ENCODE data around the gene POLR3E.

POLR3E gene

DNA sequence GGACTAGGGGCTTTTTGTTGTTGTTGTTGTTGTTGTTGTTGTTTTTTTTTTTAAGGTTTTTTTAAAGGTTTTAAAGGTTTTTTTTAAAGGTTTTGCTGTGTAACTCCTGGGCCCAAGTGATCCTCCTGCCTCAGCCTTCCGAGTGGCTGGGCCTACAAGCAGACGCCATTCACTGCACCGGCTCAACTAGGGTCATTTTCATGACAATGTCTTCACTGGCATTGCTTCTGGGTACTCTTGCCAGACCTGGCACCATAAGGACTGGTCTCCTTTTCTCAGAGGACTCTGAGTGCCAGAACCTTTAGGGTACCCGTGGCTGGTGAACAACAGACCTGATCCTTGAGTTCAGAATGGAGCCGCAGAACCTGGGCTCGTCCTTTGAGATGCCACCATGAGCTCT is 20.4 kb downstream of the POLR3E start:
- no peak for DNase-seq

DNA sequence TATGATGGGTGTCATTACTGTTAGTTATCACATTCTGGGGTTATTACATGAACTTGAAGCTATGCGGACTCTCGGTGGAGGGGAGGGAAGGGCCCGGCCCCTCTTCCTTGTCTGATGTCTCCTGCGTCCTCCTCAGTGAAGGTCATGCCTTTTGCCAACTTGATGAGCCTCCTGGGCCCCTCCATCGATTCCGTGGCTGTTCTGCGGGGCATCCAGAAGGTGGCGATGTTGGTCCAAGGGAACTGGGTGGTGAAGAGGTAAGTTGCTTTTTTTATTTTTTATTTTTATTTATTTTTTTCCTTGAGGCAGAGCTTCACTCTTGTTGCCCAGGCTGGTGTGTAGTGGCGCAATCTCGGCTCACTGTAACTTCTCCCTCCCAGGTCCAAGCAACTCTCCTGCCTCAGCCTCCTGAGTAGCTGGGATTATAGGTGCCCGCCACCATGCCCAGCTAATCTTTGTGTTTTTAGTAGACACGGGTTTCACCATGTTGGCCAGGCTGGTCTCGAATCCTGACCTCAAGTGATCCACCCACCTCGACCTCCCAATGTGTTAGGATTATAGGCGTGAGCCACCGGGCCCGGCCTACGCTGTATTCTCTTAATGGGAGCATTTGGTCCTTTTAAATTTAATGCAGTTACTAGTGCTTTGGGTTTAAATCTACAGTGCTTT is 21.6 kb downstream of the POLR3E start:
- peak; percentile 49 to 62 for DNase-seq

DNA sequence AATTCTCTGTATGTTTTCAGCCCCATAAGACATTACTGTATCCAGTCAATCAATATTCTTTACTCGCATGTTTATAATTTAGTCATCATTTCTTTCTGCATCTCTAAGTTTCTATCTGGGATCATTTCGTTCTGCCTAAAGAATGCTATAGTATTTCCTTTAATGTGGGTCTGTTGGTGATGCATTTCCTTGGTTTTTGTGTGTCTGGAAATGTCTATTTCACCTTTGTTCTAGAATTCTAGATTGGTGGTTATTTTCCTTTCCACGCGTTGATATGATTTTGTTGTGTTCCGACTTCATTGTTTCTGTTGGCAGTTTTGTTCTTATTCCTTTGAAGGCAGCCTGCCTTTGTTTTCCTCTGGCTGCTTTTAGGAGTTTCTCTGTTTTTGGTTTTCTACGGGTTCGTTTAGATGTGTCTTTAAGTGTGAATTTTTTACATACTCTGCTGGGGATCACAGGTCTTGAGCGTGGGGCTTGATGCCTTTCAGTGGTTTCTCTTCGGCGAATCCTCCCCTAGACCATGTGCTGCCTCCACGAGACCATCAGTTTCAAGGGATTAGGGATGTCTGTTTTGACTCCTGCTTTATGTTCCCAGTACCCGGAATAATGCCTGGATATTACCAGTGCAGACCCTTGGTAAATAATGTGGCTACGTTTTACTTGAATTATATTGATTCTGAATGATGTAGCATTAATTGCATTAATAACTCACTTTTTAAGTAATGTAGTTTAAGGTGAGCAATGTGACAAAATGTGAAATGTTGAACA is 23.5 kb downstream of the POLR3E start:
- no peak for DNase-seq

DNA sequence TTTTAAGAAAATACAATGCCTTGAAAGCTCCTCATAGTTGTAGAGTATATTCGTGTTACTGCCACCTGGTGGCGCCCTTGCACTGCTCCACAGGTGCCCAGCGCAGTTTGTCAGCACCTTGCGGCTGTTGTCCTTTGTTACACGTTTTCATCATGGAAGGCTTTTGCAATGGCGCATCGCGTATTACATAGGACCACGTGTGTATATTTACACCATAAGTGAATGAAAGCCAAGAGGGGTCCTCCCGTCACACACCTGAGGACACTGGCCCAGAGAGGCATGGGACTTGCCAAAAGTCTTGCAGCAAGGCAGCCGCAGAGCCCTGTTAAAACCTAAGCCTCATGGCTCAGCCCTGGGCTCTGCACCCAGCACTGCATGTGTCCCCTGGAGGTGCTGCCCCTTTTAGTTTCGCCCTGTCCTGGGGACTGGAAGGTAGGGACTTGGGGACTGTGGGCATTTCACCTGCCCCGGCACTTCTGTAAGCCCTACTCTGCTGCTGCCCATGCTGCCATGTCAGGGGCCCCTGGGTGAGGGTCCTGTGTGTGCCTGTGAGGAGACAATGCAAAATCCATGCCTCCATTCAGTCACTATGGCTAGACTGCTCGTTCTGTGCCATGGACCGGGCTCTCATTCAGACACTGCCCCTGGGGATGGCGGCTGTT is 24.3 kb downstream of the POLR3E start:
- DNase-seq: peak; percentile 65 to 67

DNA sequence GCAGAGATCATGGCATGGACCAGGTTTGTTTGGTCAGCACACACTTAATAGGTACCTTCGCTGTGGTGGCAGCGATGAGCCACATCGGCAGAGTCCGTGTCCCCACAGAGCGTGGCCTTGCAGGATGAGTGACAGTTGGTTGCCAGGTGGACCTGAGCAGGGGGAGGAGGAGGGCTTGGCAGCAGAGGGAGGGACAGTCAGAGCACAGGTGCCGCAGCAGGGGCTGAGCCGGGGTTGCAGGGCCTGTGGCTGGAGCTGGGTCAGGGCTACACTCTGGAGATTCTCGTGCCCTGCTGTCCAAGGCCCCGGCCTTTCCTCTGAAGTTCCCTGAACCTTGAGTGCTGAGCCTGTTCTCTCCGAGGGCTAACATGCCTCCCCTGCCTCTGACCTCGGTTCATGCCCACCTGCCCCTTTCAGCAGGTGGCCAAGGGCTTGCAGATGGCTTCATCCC is 24.8 kb downstream of the POLR3E start:
- no peak for DNase-seq

DNA sequence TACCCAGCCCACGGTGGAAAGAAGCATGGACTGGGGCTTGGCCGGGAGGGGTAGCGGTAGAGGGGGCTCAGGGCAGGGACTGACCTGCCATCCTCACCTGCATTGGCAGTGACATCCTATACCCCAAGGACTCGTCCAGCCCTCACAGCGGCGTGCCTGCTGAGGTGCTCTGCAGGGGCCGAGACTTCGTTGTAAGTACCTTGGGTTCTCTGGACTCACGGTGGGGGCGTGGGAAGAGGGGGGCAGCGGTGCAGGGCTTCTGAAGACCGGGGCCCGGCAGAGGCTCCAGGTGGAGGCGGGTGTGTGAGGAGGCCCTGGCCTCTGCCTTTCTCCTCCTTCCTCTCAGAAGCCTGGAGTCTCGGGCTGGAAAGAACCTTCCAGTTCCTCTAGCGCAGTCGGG is 25.5 kb downstream of the POLR3E start:
- no peak for DNase-seq

DNA sequence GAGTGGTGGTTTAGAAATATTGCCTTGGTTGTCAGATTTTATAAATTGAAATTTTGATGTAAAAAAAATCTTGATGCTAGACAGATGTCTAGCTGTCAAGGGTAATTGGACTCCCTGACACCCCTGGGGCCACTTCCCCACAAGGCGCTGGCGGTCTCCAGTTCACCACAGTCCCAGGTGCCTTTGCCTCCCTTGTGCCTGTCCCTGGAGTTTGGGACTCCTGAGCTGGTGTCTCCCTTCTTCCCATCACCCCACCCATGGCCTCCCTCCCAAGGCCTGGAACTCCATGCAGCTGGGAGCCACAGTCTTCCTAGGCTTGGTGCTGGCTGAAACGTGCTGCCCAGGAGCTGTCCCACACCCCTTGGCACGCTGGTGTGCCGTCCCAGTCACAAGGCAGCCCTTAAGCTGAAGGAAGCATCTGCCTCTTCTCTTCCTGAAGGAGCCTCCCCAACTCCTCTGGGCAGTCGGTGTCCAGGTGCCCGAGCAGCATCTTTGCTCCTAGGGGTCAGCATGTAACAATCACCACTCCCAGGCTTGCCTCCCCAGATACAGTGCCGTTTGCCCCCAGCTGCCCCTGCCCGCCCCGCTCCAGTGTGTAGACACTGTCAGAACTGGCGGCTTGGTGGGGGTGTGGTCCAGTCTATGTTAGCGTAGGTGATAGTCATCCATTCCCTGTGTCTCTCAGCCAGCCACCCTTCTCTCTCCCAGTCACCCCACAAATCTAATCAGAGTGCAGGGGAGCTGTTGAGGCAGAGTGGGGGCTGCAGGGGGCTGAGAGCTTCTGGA is 26.2 kb downstream of the POLR3E start:
- DNase-seq: no peak

DNA sequence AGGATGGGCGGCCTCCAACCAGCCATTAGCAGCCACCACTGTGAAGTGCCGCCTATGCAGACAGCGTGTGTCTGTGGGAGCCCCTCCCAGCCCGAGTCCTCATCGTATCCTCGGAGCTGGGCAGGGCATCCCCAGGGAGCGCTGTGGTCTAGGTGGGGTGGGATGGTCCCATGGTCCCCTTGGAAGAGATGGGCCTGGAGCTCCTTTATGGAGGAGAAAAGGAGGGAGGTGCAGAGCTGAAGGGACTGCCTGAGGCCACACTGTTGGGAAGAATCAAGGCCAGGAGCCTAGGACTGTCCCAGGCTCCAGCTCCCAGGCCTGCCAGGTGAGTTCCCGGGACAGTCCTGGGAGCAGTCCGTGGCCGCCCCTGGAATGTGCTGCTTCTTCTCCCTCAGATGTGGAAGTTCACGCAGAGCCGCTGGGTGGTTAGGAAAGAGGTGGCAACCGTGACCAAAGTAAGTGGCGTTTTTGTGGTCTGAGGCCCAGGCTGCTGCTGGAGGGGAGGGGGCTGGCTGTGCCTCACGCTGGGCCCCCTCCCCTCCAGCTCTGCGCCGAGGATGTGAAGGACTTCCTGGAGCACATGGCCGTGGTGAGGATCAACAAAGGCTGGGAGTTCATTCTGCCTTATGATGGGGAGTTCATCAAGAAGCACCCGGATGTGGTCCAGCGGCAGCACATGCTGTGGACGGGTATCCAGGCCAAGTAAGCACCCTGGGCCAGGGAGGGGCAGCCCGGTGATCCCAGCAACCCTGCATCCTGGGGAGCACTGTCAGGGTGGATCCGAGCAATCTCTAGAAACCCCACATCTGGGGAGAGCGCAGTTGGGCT is 27.0 kb downstream of the POLR3E start:
- no peak for DNase-seq

DNA sequence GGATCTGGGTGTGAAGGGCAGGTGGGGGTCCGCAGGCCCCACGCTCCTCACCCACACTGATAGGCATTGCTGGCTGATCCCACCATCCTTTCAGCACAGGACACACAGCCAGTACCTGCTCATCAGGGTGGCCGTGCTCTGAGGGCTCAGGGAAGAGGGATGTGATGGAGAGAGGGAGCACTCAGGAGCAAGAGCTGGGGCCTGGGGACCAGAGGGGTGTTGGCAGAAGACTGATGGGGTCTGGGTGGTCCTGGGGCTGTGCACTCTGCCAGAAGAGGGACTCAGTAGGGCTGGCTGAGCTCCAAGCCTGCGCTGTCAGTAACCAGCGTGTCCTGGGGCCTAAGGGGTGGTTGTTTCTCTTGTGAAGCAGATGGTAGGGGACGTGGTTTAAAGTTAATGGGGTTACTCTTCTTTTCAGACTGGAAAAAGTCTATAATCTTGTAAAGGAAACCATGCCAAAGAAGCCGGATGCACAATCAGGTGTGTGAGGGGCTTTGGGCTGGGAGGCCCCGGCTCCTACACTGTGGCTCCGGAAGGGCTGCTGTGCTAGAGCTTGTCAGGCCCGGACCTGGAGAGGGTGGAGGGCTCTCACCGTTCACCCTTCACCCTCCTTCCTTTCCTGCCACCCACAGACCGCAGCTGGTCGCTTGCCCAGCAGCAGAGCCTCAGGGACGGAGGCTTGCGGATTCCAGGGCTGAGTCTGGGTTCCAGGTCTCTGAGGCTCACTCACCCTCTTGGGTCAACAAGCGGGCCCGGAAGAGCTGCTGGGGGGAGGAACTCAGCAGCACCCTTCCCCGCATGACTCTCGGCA is 27.8 kb downstream of the POLR3E start:
- DNase-seq: no peak

DNA sequence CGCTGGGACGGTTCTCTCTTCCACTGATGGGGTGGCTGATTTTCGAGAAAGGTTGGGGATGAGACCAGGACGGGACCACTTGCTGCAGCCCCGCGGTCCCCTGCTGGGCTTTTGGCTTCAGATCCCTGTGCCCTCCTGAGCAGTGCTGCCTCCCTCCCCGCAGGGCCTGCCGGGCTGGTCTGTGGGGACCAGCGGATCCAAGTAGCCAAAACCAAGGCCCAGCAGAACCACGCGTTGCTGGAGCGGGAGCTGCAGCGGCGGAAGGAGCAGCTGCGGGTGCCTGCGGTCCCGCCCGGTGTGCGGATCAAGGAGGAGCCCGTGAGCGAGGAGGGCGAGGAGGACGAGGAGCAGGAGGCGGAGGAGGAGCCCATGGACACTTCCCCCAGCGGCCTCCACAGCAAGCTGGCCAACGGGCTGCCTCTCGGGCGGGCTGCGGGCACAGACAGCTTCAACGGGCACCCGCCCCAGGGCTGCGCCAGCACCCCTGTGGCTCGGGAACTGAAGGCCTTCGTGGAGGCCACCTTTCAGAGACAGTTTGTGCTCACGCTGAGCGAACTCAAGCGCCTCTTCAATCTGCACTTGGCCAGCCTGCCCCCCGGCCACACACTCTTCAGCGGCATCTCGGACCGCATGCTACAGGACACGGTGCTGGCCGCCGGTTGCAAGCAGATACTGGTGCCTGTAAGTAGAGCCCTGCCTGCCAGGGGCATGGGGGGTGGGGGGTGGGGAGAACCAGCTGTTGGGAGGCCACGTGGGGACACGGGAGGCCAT is 28.6 kb downstream of the POLR3E start:
- DNase-seq: no peak

DNA sequence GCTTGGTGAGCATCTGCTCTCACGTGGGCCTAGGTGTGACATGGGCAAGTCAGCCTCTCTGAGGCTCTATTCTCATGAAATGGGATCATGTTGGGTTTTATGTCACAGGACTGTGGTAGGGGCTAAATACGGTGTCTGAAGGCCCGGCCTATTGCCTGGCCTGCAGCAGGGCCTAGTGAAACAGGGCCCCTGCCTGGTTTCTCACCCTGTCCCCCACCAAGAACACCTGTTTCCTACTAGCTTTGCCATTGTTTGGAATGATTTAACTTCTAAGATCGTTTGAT is 29.1 kb downstream of the POLR3E start:
- no peak for DNase-seq

DNA sequence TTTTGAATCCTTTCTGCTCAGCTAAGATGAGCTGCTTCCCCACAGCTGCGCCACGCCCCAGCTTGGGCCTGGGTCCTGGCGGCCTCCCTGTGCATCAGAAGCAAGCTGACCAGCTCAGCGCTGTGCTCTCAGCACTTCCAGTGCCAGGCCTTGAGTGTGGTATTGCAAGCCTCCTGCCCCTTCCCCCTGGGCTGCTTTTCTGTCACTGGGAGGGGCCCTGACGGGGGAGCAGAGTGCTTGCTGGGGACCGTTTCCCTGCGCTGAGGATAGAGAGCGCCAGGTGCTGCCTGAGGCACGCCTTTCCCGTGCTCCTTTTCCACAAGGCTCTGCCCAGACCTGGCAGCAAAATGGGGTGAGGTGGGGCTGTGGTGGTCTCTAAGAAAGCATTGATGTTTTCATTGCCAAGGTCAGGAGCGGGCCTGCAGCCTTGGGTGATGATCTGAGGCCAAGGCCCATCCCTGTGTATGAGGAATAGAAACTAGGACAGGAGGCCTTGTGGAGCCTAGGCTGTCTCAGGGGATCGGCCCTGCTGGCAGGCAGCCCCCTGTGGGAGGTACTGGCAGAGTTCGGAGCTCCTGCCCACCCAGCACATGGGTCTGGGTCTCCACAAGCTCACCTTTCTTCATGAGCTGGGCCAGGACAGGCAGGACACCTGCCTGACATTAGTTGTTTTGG is 29.7 kb downstream of the POLR3E start:
- no peak for DNase-seq

DNA sequence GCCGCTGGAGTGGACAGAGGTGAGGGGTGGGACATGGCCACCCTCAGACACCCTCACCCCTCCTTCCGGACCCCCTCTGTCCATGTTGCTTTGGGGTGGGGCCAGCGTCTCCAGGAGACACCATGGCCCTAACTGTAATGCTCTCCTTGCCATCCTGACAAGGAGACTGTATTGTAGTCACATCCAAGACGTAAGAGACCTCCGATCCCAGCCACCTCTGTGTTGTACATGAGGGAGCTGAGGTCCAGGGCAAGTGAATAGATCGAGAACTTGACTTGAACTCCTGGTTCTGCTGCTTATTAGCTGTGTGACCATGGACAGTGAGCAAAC is 30.2 kb downstream of the POLR3E start:
- no peak for DNase-seq

DNA sequence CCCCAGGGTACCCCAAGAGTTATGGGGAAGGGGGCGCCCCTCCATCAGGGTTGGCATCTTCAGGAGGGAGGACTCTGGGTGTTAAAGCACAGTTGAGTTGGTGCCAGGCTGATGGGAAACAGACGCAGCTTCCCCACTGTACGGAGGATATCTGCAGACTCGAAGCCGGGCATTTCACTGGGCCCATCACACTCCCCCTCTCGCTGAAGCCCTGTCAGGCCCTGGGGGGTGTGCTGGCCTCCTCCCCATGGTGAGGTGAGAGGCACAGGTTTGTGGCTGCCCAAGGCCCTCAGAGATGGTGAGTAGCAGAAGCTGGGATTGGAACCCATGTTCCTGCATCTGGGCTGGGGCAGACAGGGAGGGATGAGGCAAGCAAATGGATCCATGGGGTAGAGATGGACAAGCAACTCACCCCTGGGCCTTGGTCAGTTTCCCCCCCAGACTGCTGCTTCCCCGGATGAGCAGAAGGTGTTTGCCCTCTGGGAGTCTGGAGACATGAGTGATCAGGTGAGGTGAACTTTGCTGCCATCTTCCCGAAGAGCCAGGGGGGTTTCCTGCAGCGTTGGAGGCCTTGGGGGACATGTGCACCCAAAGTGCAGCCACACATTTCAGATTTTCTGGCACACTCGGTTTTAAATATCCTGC is 31.0 kb downstream of the POLR3E start:
- DNase-seq: no peak

DNA sequence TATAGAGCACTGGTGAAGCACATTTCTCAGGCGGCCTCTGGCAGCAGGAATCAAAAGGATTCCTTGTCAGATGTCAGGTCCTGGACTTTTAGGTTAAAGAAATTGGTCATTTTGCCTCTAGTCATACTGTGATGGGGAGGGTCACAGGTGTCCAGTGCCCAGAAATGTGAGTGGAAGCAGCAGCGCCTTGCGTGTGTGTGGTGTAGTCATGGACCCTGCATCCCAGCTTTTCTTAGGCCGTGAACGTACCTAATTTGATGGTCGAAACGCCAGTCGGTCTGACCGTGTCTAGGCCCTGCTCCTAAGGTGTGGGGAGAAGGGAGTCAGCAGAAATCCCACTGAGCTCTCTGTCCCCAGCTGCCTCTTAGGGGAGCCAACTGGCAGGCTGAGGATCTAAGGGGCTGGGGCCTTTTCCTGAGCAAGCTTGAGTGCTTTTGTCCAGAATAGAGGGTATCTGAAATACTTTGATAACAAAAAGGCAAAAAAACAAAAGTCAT is 32.0 kb downstream of the POLR3E start:
- DNase-seq: no peak

DNA sequence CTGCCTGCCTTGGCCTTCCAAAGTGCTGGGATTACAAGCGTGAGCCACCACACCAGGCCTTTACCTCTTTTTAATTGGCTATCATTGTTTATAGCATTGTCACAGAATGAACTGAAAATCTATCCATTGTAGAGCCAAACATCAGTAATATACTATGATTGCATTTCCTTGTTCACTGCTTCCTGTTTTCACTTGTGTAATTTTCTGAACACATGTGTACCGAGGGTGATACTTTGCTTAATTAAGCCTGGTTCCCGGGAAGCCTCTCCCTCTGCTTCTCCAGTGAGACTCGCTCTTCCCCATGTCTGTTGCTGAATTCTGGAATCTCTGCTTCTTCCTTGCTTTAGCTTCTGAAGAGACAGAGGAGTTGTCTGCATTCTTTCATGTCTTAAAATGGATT is 33.1 kb downstream of the POLR3E start:
- no peak for DNase-seq

DNA sequence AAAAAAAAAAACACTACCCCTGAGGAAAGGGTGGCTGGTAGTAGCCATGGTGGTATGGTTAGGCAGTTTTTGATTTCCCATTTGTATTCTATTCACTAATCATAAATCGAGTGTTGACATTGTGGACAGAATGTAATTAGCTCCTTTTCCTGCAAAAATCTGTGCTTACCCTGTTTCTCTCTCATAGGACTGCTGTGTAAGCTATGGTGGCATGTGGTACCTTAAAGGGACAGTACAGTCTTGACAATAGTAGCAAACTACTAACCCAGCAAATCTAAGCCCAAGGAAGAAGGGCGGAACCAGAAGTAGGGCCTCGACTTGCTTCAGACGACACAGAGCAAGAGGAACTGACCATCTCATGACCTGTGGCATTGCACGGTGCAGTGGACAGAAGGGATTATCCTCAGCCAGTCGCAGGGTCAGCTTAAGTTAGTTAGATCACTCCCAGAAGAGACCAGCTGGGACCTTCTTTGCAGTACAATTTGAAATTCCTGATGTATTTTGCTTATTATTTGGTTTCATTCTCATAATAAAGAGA is 36.3 kb downstream of the POLR3E start:
- DNase-seq: no peak

DNA sequence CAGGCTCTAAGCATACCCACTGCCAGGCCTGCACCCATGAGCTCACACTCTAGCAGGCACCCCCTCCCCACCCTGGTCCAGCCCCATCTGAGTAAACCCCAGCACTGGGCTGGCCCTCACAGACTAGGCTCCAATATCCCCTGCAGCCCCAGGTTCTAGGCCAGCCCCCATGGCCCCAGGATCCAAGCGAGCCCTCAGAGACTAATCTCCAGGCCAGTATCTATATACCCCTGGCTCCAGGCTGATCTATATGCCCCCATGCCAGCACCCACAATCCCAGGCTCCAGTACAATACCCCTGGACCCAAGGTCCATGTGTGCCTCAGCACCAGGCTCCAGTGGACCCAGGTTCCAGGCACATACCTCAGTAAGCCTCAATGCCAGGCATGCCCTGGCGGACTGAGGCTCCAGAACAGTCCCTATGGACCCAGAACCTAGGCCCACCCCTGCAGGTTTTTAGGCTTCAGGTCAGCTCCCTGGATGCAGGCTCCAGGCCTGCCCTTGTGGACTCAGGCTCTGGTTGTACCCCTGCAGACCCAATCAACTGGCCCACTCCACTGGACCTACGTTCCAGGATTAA is 38.5 kb downstream of the POLR3E start:
- DNase-seq: no peak

DNA sequence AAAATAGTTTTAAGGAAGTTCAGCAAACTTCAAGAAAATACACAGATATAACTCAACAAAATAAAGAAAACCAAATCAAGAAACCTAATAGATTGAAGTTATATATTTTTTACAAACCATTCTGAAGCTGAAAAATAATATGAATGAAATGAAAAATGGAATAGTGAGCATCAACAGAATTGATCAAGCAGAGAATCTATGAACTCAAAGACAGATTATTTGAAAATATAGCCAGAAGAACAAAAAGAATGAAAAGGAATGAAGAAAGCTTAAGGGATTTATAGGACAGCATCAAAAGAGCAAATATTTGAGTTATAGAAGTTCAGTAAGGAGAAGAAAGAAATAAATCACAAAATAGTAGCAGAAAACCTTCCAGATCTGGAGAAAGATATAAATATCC is 39.4 kb downstream of the POLR3E start:
- no peak for DNase-seq
